IPS-15b (cell line): Measurements from ENCODE around the gene TEX29.

Experiments
- H3K27me3 ChIP-seq: one replicate; pipeline ENCODE4 v1.6.1; 2013; ENCODE audit warnings: low read length; ENCODE audit not compliant: control insufficient read depth, insufficient read depth
- H3K36me3 ChIP-seq: one replicate; pipeline ENCODE4 v1.6.1; 2013; ENCODE audit warnings: low read length; ENCODE audit not compliant: control insufficient read depth, insufficient read depth
- H3K4me1 ChIP-seq: one replicate; pipeline ENCODE4 v1.6.1; 2013; ENCODE audit warnings: mild to moderate bottlenecking, low read length; ENCODE audit not compliant: control insufficient read depth, insufficient read depth
- H3K4me3 ChIP-seq: one replicate; pipeline ENCODE4 v1.5.1; 2013; ENCODE audit warnings: low read depth, low read length
- H3K9ac ChIP-seq: one replicate; pipeline ENCODE4 v1.6.1; 2013; ENCODE audit warnings: low read depth, mild to moderate bottlenecking, low read length
- H3K9me3 ChIP-seq: one replicate; pipeline ENCODE4 v1.6.1; 2013; ENCODE audit warnings: mild to moderate bottlenecking, low read length; ENCODE audit not compliant: control insufficient read depth, insufficient read depth

Gene TEX29

GRCh38 chr13:111282425-111282824 is 38.0 kb upstream of the TEX29 start:
- Histone ChIP-seq H3K4me1 (no peaks in the 10 kb centered on the region), H3K36me3 (peaks cover 29% of the 10 kb centered on the region), H3K27me3 (no peaks in the 10 kb centered on the region)

GRCh38 chr13:111282997-111283396 is 37.4 kb upstream of the TEX29 start:
- no peaks in the 10 kb centered on the region for H3K9me3 ChIP-seq
- H3K36me3 ChIP-seq = peaks cover 29% of the 10 kb centered on the region

More at GRCh38 chr13:111282425-111282824, 38.0 kb upstream of the TEX29 start:
- no peak overlapping the region for H3K4me3 ChIP-seq
- H3K9ac ChIP-seq = no peak overlapping the region
- no peaks in the 10 kb centered on the region for H3K9me3 ChIP-seq

GRCh38 chr13:111283457-111283856 is 37.0 kb upstream of the TEX29 start:
- no peaks in the 10 kb centered on the region for H3K4me1 ChIP-seq
- no peaks in the 10 kb centered on the region for H3K9me3 ChIP-seq
- H3K27me3 ChIP-seq = no peaks in the 10 kb centered on the region
- H3K9ac ChIP-seq = no peak overlapping the region
- H3K36me3 ChIP-seq = peaks cover 29% of the 10 kb centered on the region
- no peak overlapping the region for H3K4me3 ChIP-seq

More at GRCh38 chr13:111282997-111283396, 37.4 kb upstream of the TEX29 start:
- Histone ChIP-seq H3K4me3 (no peak overlapping the region), H3K27me3 (no peaks in the 10 kb centered on the region), H3K9ac (no peak overlapping the region), H3K4me1 (no peaks in the 10 kb centered on the region)

GRCh38 chr13:111283991-111284390 is 36.5 kb upstream of the TEX29 start:
- Histone ChIP-seq H3K9ac (no peak overlapping the region), H3K4me1 (no peaks in the 10 kb centered on the region), H3K4me3 (no peak overlapping the region), H3K9me3 (no peaks in the 10 kb centered on the region), H3K27me3 (no peaks in the 10 kb centered on the region), H3K36me3 (peaks cover 29% of the 10 kb centered on the region)

GRCh38 chr13:111284565-111284964 is 35.9 kb upstream of the TEX29 start:
- Histone ChIP-seq H3K4me3 (no peak overlapping the region), H3K36me3 (peaks cover 32% of the 10 kb centered on the region), H3K9ac (no peak overlapping the region), H3K4me1 (no peaks in the 10 kb centered on the region), H3K9me3 (no peaks in the 10 kb centered on the region), H3K27me3 (no peaks in the 10 kb centered on the region)

GRCh38 chr13:111286162-111286561 is 34.3 kb upstream of the TEX29 start:
- Histone ChIP-seq H3K4me3 (no peak overlapping the region), H3K9ac (no peak overlapping the region), H3K9me3 (no peaks in the 10 kb centered on the region), H3K36me3 (peaks cover 32% of the 10 kb centered on the region), H3K27me3 (no peaks in the 10 kb centered on the region), H3K4me1 (no peaks in the 10 kb centered on the region)

GRCh38 chr13:111286749-111287148 is 33.7 kb upstream of the TEX29 start:
- Histone ChIP-seq H3K4me1 (no peaks in the 10 kb centered on the region), H3K36me3 (peaks cover 31% of the 10 kb centered on the region), H3K9ac (no peak overlapping the region), H3K27me3 (no peaks in the 10 kb centered on the region), H3K9me3 (no peaks in the 10 kb centered on the region), H3K4me3 (no peak overlapping the region)

- H3K9me3 ChIP-seq = no peaks in the 10 kb centered on the region
- no peaks in the 10 kb centered on the region for H3K27me3 ChIP-seq
- H3K4me1 ChIP-seq = no peaks in the 10 kb centered on the region
- H3K4me3 ChIP-seq = no peak overlapping the region
- H3K9ac ChIP-seq = no peak overlapping the region
- H3K36me3 ChIP-seq = peaks cover 31% of the 10 kb centered on the region
Measured at GRCh38 chr13:111287201-111287600, 33.2 kb upstream of the TEX29 start.

GRCh38 chr13:111288276-111288675 is 32.2 kb upstream of the TEX29 start:
- Histone ChIP-seq H3K9me3 (no peaks in the 10 kb centered on the region), H3K9ac (no peak overlapping the region), H3K4me3 (no peak overlapping the region), H3K36me3 (peaks cover 32% of the 10 kb centered on the region), H3K27me3 (no peaks in the 10 kb centered on the region), H3K4me1 (no peaks in the 10 kb centered on the region)

- H3K9ac ChIP-seq = no peak overlapping the region
- no peak overlapping the region for H3K4me3 ChIP-seq
- peaks cover 24% of the 10 kb centered on the region for H3K36me3 ChIP-seq
- H3K4me1 ChIP-seq = no peaks in the 10 kb centered on the region
- no peaks in the 10 kb centered on the region for H3K27me3 ChIP-seq
- no peaks in the 10 kb centered on the region for H3K9me3 ChIP-seq
Measured at GRCh38 chr13:111289251-111289650, 31.2 kb upstream of the TEX29 start.

- no peaks in the 10 kb centered on the region for H3K27me3 ChIP-seq
- H3K9me3 ChIP-seq = no peaks in the 10 kb centered on the region
- no peak overlapping the region for H3K9ac ChIP-seq
- no peaks in the 10 kb centered on the region for H3K4me1 ChIP-seq
- H3K4me3 ChIP-seq = no peak overlapping the region
- H3K36me3 ChIP-seq = peaks cover 14% of the 10 kb centered on the region
Measured at GRCh38 chr13:111291908-111292307, 28.5 kb upstream of the TEX29 start.

GRCh38 chr13:111292710-111293485 is 27.5 kb upstream of the TEX29 start:
- Histone ChIP-seq H3K9me3 (no peaks in the 10 kb centered on the region), H3K27me3 (no peaks in the 10 kb centered on the region), H3K9ac (no peak overlapping the region), H3K4me1 (no peaks in the 10 kb centered on the region), H3K4me3 (no peak overlapping the region), H3K36me3 (peaks cover 12% of the 10 kb centered on the region)
